ENCODE results near the gene ELMO1. TPM values are rescaled to one million over a fixed set of nuclear protein-coding genes. Genes with fewer than 3 reads are reported as not detected.

The ELMO1 gene
- total RNA-seq, 1 donor from 2014 or later: 0.69 TPM

- no peak for DNase-seq (ENCODE audit: low read depth)
- TF ChIP-seq CTCF (conservative IDR thresholded peaks at IDR 0.05; ENCODE audit: low read depth, low read length): no peak
- H3K4me3 ChIP-seq (ENCODE audit: low read depth, low read length): no peak overlapping the region
Measured at GRCh38 chr7:37009125-37009675, 439.5 kb downstream of the ELMO1 start.

- no peak for TF ChIP-seq CTCF (conservative IDR thresholded peaks at IDR 0.05; ENCODE audit: low read depth, low read length)
Measured at GRCh38 chr7:37007691-37008090, 441.0 kb downstream of the ELMO1 start.

DNA sequence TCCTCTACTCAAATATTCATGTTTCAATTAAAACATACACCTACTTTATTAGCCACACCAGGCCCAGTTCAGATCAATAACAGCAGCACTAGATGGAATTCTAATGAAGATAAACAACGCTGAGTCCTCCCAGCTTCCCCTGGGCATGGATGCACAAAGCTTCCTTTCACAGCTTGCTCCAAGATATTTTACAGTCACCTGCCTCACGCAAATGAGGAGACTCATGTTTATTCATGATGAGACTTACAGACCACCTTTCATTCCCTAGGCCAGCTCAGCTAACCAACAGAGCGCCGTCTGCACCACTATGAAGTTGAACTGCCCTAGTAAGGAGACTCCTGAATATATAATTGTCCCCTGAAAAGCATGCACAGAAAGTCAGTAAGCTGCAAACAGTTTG is 441.4 kb downstream of the ELMO1 start:
- DNase-seq (ENCODE audit: low read depth): no peak
- H3K4me3 ChIP-seq (ENCODE audit: low read depth, low read length): no peak overlapping the region
- no peak for TF ChIP-seq CTCF (conservative IDR thresholded peaks at IDR 0.05; ENCODE audit: low read depth, low read length)

More at GRCh38 chr7:37007691-37008090, 441.0 kb downstream of the ELMO1 start:
- H3K4me3 ChIP-seq (ENCODE audit: low read depth, low read length): no peak overlapping the region
- no peak for DNase-seq (ENCODE audit: low read depth)

DNA sequence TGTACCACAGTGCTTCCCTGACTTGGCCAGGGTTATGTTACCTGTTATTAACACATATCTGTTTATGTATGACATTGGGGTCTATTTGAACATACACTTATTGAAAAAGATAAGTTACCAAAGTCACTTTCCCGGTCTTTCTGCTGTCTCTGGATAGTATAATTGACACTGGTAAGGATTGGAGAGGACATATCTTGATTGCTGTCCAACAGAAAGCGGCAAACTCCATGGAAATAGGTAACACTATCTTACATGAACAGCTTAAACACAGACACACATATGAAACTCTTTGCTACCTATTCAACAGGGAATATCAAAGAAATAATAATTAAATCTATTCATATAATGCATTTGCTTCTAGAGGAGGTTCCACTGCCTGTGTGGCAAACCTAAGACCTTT is 441.9 kb downstream of the ELMO1 start:
- no peak for TF ChIP-seq CTCF (conservative IDR thresholded peaks at IDR 0.05; ENCODE audit: low read depth, low read length)
- H3K4me3 ChIP-seq (ENCODE audit: low read depth, low read length): no peak overlapping the region
- DNase-seq (ENCODE audit: low read depth): no peak

- H3K4me3 ChIP-seq (ENCODE audit: low read depth, low read length): no peak overlapping the region
- no peak for DNase-seq (ENCODE audit: low read depth)
- no peak for TF ChIP-seq CTCF (conservative IDR thresholded peaks at IDR 0.05; ENCODE audit: low read depth, low read length)
Measured at GRCh38 chr7:37000511-37000910, 448.2 kb downstream of the ELMO1 start.

DNA sequence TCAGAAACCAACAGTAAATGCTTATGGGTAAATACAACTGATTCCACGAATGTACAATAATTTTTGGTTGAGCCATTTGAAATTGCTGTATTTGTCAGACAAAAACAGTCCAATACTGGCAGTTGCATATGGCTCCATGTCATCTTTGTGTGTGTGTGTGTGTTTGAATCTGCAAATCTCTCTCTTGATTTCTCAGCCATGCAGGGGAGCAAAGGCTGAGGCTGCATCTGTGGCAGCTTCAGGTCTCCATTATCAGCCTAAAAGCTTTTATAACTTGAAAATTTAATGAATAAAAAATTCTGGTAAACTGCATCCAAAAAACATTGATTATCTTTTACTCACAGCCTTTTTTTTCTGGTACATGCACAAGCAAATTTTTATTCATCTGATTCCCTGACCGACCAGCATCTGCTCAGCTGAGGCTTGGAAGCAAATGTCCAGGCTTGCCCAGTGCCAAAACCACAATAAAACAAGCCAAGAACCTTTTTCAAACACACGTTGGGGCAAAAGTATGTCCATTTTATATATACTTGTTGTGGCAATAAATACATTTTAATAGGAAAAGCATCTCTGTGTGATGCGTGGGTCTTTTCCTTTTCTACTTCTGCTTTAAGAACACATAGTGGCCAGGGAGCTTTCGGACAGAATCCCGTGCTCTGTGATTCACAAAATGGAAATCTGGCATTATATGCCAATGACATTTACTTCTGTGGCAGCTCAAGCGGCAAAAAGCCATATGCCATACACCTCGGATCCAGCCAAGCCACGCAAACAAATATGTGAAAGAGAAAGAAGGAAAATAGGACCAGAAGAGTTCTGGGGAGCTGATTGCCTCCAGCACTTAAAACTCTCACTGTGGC is 448.8 kb downstream of the ELMO1 start:
- no peak overlapping the region for H3K4me3 ChIP-seq (ENCODE audit: low read depth, low read length)
- no peak for TF ChIP-seq CTCF (conservative IDR thresholded peaks at IDR 0.05; ENCODE audit: low read depth, low read length)
- DNase-seq (ENCODE audit: low read depth): no peak

All from epithelial cell of proximal tubule (primary cell).